HG03103 (cell line): ENCODE results near the gene SH3PXD2B.
"Not testable (repeated sequence)": the region's sequence is repeated elsewhere in the genome, so short reads cannot be mapped to it uniquely, and the experiment has no call there.

ENCODE experiments used
- ATAC-seq: cut with Tn5 transposase; IDR thresholded peaks from one replicate; pipeline ENCODE4 v1.9.1; 2021; ENCODE audit warnings: low read depth; ENCODE audit not compliant: unreplicated experiment

Gene SH3PXD2B

DNA sequence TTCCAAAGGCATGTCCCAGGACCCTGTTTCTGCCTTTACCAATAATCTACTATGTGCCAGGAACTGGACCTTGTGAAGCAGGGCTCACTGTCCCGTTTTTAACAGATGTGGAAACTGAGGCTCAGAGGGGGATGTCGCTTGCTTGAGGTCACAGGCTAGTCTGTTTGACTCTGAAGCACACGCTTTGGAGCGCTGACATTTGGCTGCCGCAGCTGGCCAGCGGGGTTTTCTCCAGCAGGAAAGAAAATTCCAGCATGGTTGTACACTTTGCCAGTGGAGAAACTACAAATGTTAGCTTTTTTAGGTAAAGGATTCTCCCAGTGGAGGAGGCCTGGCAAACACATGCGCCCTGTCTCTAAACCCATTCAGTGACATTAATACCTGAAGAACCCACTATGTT, 50.5 kb downstream of the SH3PXD2B start:
- no peak for ATAC-seq

DNA sequence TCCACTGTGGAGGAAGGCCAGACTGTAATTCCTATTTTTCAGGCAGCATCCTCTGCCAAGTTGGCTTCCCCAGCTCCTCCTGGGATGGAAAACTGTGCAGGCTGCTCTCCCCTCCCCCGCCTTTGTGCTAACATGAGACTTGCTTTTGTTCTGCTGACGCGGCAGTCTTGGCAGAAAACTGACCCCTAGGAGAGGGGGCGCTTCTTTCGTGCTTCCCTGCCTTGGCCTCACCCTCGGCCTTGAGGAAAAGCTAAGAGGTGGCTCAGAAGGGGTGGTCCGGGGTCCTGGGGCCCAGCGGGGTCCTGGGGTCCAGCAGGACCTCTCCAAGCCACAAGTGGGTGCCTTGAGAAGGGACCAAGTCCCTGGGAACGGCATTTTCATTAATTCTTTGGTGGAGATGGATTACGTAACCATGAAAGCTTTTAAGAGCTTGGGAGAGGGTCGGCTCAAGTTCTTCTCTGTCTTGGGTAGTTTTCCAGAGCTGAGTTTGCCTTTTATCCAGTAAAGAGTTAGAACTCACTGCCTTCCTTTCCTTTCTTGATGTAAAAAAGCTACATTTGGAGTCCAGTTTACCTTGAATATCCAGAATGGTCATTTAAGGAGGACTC, 51.0 kb downstream of the SH3PXD2B start:
- ATAC-seq: no peak

DNA sequence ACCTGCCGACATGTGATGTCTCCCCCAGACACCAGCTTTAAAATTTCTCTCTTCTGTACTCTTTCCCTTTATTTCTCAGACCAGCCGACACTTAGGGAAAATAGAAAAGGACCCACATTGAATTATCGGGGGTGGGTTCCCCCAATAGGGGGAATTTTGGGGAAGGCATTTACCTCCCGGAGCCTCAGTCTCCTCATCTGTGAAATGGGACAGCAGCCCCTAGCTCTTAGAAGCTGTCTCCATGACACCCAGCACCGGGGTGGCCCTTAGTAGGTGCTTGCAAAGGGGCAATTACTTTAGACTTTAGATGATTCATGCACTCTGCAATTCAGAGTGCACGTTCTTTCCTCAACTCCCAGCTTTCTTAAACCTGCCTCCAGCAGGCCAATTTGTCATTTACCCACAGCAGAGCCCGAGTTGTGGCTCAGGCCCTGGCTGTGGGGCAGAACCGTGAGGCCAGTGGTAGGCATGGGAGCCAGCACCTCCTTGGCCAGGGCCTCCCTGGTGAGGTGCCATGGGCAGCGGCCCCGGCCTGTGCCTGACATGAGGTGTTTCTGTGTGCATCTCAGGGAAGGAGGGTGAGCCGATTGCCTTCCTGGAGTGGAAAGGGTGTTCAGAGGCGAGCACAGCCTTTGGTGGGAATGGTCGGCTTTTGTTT, 51.7 kb downstream of the SH3PXD2B start:
- ATAC-seq: no peak

DNA sequence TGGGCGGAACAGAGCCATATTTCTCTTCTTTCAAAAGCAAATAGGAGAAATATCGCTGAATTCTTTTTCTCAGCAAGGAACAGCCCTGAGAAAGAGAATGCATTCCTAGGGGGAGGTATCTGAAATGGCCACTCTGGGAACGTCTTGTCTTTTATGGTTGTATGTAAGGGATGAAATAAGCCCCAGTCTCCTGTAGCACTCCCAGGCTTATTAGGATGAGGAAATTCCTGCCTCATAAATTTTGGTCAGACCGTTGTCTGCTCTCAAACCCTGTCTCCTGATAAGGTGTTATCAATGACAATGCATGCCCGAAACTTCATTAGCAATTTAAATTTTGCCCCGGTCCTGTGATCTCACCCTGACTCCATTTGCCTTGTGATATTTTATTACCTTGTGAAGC, 52.3 kb downstream of the SH3PXD2B start:
- not testable (repeated sequence) for ATAC-seq

DNA sequence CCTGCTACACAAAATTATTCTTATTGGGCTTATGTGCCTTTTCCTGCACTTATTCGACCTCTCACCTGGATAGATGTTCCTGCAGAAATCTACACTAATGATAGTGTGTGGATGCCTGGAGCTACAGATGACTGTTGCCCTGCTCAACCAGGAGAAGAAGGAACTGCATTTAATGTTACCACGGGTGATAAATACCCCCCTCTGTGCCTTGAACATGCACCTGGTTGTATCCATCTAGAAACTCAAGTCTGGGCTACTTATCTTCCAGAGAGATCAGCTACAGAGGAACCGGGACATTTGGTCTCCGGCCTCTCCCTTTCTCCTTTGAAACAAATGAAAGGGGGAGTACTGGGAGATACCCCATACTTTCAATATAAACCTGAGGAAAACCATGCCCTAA, 54.5 kb downstream of the SH3PXD2B start:
- no peak for ATAC-seq

DNA sequence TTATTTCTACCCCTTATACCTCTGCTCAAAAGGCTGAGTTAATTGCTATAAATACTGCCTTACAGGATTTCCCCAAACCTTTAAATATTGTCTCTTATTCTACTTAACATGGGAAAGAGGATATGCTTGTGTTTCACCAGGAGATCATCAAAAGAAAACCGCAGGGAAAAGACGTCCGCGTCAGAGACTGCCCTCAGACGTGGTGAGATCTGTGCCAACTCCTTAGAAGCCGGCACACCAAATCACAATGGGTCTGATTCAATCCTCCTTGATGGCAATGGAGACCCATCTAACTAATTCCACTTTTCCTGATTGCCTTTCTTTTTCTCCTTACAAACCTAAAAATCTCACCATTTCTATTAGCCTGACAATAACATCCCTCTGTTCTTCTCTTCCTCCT, 55.0 kb downstream of the SH3PXD2B start:
- ATAC-seq: no peak

DNA sequence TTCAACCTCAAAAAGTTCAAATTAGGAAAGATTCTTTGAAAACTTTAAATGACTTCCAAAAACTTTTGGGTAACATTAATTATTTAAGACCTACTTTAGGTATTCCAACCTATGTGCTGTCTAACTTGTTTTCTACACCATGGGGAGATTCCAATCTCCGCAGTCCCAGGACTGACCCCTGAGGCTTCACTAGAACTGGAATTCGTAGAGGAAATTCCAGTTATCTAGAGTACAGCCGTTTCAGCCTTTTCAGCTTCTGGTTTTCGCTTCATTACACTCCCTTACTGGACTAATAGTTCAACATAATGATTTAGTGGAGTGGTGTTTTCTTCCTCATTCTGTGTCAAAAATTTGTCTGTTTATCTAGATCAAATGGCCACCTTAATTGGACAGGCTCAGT, 55.7 kb downstream of the SH3PXD2B start:
- not testable (repeated sequence) for ATAC-seq

DNA sequence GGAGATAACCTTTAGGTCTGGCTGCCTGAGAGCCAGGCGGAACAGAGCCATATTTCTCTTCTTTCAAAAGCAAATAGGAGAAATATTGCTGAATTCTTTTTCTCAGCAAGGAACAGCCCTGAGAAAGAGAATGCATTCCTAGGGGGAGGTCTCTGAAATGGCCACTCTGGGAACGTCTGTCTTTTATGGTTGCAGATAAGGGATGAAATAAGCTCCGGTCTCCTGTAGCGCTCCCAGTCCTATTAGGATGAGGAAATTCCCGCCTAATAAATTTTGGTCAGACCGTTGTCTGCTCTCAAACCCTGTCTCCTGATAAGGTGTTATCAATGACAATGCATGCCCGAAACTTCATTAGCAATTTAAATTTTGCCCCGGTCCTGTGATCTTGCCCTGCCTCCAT, 57.3 kb downstream of the SH3PXD2B start:
- not testable (repeated sequence) for ATAC-seq

DNA sequence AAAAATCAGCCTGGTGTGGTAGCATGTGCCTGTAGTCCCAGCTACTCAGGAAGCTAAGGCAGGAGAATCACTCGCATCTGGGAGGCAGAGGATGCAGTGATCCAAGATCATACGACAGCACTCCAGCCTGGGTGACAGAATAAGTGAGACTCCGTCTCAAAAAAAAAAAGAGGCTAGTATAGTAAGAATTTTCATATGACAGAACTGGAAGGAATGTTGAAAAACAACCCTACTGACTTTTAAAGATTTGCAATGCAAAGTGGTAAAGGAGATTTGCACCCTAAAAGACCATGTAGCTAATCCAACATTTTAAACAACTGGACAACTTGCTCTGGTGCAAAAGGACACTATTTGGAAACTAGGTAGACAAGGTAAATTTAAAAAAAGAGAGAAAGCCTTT, 58.1 kb downstream of the SH3PXD2B start:
- no peak for ATAC-seq

DNA sequence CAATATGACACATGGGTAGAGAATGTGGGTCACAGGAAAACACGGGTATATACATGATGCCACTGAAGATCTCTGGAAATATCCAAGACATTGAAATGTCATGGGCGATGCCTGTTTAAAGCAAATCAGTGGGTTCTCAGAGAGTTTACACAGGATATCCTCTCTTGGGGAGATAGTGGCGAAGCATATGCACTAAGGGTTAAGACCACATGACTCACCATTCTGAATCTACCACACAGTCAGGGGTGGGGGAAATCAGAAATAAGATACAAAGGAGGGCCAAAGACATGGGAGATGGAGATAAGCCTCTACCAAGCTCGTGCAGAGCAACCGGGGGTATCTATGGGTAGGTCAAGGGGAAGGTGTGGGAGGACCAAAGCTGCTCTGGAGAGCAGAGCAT, 58.8 kb downstream of the SH3PXD2B start:
- no peak for ATAC-seq

DNA sequence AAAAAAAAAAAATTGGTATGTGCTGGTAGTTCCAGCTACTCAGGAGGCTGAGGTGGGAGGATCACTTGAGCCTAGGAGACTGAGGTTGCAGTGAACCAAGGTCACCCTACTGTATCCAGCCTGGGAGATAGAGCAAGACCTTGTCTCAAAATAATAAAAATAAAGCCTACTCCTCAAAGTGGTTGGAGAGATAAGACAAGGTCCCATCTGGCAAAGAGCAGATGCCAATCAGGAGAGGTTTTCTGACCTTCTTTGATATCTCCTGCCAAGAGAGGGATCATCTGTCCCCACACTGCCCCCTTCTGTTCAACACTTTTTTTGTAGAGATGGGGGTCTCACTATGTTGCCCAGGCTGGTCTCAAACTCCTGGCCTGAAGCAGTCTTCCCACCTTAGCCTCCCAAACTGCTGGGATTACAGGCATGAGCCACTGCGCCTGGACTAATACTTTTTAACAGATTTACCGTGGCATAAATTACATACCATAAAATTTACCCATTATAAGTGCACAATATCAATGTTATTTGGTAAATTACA, 64.7 kb downstream of the SH3PXD2B start:
- ATAC-seq: no peak

DNA sequence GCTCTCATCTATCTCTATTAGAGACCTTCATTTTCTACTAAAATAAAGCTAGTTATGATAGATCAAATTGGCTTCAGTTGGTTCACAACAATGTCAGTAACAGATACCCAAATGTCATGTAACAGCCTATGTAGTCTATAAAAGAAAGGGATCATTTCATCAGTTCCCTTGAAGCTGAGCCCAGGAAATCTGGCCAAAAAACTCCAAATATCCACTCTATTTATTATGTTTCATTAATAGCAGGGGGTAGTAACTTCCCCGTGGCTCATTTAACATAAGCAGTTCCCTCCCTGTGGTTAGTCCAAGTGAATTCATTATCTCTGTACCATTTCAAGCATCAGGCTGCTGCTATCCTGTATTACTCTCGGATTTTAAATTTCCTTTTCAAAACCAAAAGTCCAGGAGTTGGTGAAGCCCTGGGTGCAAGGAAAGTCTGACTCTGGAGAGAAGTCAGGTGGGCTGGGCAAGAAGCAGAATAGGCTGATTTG, 66.0 kb downstream of the SH3PXD2B start:
- no peak for ATAC-seq

DNA sequence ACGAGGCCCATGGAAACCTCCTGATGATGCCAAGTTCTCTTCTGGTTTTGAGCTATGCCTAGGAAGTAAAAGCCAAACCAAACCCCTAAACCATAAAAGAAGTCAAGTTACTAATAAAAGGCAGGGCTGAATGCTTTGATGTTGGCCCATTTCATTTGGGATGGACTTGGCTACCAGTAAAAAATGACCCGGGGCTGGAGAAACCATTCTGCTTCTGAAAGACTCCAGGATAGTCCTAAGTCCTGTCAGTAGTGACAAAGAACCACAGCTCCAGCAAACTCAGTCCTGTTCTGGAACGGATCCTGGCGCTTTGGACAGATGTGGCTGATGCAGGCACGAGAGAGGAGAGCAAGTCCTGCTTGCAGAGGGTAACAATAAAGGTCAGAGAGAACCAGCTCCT, 68.6 kb downstream of the SH3PXD2B start:
- no peak for ATAC-seq

DNA sequence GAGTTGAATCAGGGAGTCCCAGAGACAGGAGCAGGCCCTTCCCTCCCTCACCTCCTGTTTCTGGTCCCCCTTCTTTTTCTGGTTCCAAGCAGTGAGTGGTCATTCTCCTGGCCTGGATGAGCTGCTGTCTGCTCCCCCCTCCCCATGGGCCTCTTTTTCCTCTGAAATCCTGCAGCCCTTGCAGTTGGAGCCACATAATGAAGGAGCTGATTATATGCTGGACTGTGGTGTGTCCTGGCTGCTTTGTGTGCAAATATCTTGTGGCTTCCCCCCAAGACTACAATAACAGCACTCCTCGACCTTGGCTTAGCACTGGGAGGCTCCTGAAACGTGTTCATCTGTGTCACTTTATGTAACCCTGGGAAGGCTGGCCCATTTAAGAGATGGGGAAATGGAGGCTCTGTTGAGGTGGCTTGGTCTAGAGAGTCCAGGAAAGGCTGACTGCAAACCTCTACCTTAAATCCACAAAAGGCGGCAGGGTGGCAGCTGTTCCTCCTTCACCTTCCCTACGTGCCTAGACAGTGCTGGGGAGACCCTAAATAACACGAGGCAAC, 69.2 kb downstream of the SH3PXD2B start:
- ATAC-seq: no peak

DNA sequence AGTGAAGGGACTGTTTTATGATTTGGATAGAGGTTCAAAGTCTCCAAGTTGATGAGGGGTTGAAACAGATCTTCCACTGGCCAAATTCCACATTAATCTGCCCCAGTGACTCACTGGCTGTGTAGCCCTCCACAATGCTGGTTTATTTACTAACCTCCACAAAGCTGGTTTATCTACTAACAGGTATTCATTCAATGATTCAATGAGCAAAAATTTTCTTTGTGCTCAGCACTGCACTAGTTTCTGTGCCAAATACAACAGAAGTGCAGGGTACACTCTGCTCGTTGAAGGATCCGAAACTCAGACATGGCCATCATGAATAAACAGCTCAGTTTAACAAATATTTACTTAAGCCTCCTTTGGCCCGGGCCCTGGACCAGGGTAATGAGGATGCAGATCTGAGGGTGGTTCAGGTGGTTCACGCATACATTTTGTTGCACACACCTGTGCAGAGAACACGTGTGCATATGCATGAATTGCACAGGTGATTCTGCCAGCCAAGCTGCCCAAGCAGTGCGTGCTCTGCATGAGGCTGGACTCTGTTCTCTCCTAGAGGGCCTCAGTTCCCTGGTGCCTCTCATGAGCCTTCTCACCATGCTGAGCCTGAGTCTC, 71.0 kb downstream of the SH3PXD2B start:
- no peak for ATAC-seq

DNA sequence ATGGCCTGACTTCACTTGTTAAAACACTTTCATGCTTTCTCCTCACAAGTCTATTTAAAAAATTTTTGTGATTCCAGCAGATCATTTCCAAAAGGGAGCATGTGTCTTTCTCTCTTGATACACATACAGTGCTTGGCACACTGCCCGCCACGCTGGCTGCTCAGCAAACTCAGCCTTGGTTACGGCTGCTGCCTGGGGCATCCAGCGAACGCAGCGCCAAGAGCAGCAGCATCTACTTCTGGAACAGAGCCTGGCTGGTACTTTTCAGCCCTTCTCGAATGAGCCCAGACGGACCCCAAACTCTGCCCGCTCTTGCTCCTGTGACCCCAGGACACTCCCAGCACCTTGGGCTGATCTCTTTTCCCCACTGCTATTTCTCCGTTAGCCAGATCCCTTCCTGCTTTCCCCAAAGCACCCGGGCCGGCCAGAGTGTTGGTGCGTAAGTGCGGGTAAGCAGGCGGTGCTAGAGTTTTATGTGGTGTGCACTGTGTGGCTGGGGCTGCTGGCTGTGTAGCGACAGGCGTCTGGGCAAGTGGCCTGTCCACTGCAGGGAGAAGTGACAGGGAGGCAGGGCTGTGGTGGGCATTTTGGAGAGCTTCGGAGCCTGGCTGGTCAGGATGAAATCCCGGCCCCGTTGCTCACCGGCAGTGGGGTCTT, 73.2 kb downstream of the SH3PXD2B start:
- no peak for ATAC-seq

DNA sequence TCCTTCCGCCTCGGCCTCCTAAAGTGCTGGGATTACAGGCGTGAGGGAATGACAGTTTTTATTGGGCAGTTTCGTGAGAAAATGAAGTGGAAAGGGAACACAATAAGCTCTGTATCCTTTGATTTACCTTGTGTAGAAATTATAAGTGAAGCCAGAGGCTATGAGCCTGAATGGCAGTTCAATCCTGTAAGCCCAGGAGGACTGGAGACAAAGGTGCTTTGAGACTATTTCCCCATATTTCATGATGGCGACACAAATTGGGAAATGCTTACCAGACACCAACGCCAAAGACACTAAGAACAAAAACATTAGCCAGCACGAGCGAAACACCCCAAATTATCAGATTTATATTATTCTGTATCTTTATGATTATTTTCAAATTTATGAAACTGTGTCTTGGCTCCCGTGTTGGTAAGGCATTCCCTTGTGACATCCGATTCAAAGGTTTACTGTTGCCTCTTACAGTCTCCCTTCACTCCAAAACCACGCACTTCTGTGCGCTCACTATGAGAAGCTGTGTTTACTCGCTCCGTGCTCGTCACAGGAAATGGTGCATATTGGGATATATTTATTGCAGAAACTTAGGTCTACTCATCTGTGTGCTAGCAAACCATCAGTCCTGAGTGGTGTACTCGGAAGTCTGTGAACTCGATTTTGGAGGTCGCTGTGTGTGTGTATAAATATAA, 73.9 kb downstream of the SH3PXD2B start:
- ATAC-seq: no peak

DNA sequence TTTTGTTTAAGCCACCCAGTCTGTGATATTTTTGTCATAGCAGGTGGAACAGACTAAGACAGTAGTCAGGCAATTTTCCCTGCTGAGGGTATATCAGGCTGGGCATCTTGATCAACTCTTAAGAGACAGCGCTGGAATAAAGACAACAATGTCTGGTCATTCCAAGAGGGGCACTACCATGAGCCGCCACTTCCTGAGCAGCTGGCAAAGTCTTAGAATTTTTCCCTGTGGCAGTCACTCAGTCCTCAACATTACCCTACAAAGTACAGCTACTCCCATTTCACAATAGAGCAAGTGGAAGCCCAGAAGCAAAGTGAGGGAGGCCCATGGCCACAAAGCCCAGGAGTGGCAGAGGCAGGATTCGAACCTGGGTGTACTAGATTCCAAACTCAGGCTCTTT, 74.8 kb downstream of the SH3PXD2B start:
- ATAC-seq: no peak

DNA sequence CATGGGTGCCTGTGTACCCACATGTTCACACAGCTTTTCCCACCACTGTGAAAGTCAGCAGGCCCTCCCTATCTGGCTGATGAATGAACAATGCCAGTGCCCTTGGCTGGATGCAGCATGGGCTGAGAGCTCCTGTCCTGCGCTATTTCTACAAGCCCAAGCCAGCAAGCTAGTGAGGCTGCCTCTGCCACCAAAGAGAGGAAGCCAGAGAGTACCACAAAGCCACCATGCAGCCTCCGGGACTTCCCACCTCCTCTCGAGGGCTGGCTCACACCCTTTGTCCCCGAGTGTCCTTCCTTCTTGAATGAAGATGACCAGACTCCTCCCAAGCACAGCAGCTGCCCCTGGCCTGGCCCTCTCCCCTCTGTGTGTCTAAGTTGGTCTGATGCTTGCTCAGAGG, 76.5 kb downstream of the SH3PXD2B start:
- ATAC-seq: no peak

DNA sequence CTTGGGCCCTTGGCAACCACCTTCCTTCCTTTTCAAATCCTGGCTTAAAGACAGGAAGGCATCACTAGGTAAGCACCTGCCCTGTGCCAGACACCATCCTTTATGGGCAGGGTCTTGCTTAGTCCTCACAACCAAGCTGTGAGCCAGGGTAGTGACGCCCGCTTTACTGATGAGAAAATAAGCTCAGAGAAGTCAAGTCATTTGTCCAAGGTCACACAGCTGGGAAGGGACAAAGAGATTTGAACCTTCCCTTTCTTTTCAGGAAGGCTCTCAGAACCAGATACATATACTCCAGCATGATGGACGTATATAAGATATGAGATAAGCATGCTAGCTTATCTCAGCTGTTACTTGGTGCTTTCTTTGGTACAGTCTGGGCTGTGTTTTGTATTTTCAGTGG, 76.9 kb downstream of the SH3PXD2B start:
- no peak for ATAC-seq
